HepG2 (cell line): Measurements from ENCODE around the gene PIM3. TPM values are rescaled to one million over a fixed set of nuclear protein-coding genes. Genes with fewer than 3 reads are reported as not detected.
A peak's percentile ranks its signal among the peaks of the same experiment; 100 is the strongest.

ENCODE experiments used
- CBX5 ChIP-seq: sonication (generic); formaldehyde crosslinking; IDR thresholded peaks from 2 replicates; pipeline ENCODE4 v1.4.0; 2020; ENCODE audit warnings: missing genetic modification reagents, borderline replicate concordance
- DMTF1 ChIP-seq: sonication (generic); formaldehyde crosslinking; IDR thresholded peaks from 2 replicates; pipeline ENCODE4 v1.4.0; 2020; ENCODE audit warnings: mild to moderate bottlenecking, missing genetic modification reagents
- GZF1 ChIP-seq: sonication (generic); formaldehyde crosslinking; IDR thresholded peaks from 2 replicates; pipeline ENCODE4 v1.5.1; 2020; ENCODE audit warnings: mild to moderate bottlenecking, missing genetic modification reagents
- HDAC1 ChIP-seq: sonication (generic); formaldehyde crosslinking; IDR thresholded peaks from 2 replicates; pipeline ENCODE4 v1.5.1; 2020; ENCODE audit warnings: mild to moderate bottlenecking, missing genetic modification reagents
- NPAS2 ChIP-seq: sonication (generic); formaldehyde crosslinking; IDR thresholded peaks from 2 replicates; pipeline ENCODE4 v1.8.0; 2022; ENCODE audit warnings: mild to moderate bottlenecking, missing genetic modification reagents, borderline replicate concordance
- PAX8 ChIP-seq: sonication (generic); formaldehyde crosslinking; IDR thresholded peaks from 2 replicates; pipeline ENCODE4 v1.8.0; 2022; ENCODE audit warnings: mild to moderate bottlenecking, missing genetic modification reagents, borderline replicate concordance
- SP1 ChIP-seq, 2 experiments: fragments of 450-650 bp in 1 of 2; sonication (generic) in 1 of 2; formaldehyde crosslinking in 1 of 2; IDR thresholded peaks; 2 replicates each; pipeline versions ENCODE4 v1.4.0 to v1.6.1; 2016 to 2020; ENCODE audit warnings: missing genetic modification reagents in 1 of 2
- USF2 ChIP-seq, 2 experiments: sonication (generic) in 1 of 2; formaldehyde crosslinking in 1 of 2; IDR thresholded peaks; 2 replicates each; pipeline versions ENCODE4 v1.5.1 to v1.6.1; 2011 to 2020; ENCODE audit warnings: borderline replicate concordance in 1 of 2, low read depth in 1 of 2, low read length in 1 of 2, mild to moderate bottlenecking in 1 of 2, missing genetic modification reagents in 1 of 2, moderate library complexity in 1 of 2
- XBP1 ChIP-seq: sonication (generic); formaldehyde crosslinking; IDR thresholded peaks from 2 replicates; pipeline ENCODE4 v1.5.0; 2020; ENCODE audit warnings: missing genetic modification reagents
- ZNF333 ChIP-seq: sonication (generic); formaldehyde crosslinking; IDR thresholded peaks from 2 replicates; pipeline ENCODE4 v1.4.0; 2020; ENCODE audit warnings: mild to moderate bottlenecking, missing genetic modification reagents, borderline replicate concordance
- ZNF761 ChIP-seq: sonication (generic); formaldehyde crosslinking; conservative IDR thresholded peaks from 2 replicates; pipeline ENCODE4 v1.4.0; 2020; ENCODE audit warnings: mild to moderate bottlenecking, missing genetic modification reagents
- ZNF775 ChIP-seq: sonication (generic); formaldehyde crosslinking; IDR thresholded peaks from 2 replicates; pipeline ENCODE4 v1.4.0; 2020; ENCODE audit warnings: missing genetic modification reagents, mild to moderate bottlenecking, moderate library complexity, borderline replicate concordance
- polyA plus RNA-seq, 8 experiments: library from polyadenylated mRNA; depleted of rRNA in 3 of 8; stranded (reverse) in 7 of 8; unstranded in 1 of 8; fragments of >200 nt; fragmentation: Illumina TruSeq in 4 of 8; extraction: Trizol in 4 of 8; gene quantifications; 2 replicates each; pipeline versions ENCODE4 v1.2.1 to v1.2.3, GENCODE V29; 2011 to 2016; ENCODE audit warnings: low read depth in 4 of 8, missing spikeins in 1 of 8, mixed read lengths in 1 of 8; ENCODE audit not compliant: insufficient read depth in 1 of 8
- total RNA-seq, 5 experiments: library from RNA; depleted of rRNA; stranded (reverse); fragments of >200 nt; fragmentation: Illumina TruSeq; extraction: Trizol; gene quantifications; 2 replicates each; pipeline ENCODE4 v1.2.3, GENCODE V29; 2016; ENCODE audit warnings: low read depth in 1 of 5
- TF ChIP-seq, protein P1 (sequence below), 2 experiments: sonication (generic) in 1 of 2; formaldehyde crosslinking in 1 of 2; IDR thresholded peaks; 2 replicates each; pipeline versions ENCODE4 v1.4.0 to v1.6.1; 2016 to 2020; ENCODE audit warnings: borderline replicate concordance in 1 of 2, low read depth in 1 of 2, mild to moderate bottlenecking in 1 of 2, missing genetic modification reagents in 1 of 2
- TF ChIP-seq, protein P2 (sequence below): sonication (generic); formaldehyde crosslinking; conservative IDR thresholded peaks from 2 replicates; pipeline ENCODE4 v1.4.0; 2020; ENCODE audit warnings: mild to moderate bottlenecking, missing genetic modification reagents, moderate library complexity

PIM3 gene
- total and polyA plus RNA-seq, 2 of the 13 experiments (the other 11 are each of a cell fraction or from before 2014, with no cell fraction given), result 21.6 to 31.2 TPM

DNA sequence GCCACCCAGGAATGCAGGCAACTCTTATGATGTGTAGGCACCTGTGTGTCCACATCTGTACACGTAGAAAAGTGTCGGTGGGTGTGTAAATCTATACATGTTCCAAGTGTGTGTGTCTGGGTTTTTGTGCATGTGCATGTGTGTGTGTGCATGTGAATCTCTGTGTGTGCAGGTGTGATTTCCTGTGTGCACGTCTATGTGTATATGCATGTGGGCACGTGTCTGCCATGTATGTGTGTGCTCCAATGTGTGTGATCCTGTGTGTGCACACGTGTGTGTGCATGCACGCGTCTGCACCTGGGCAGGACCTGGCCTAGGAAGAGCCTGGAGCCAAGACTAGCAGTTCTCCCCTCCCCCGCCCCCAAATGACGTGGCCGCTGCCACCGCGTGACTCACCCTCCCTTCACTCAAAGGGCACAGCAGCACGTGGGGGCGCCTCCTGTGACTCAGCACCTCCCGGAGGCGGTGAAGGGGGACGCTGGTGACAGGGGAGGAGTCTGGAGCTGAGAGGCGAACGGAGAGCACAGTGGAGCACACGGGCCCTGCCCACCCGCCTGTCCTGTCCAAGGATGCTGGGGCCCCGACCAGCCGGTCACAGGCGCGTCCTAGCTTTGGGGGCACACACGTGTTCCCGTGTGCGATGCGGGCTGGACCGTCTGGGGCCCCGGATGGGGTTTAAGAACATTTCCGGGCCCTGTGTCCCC lies 10.1 kb downstream of the PIM3 start (continued):
- TF ChIP-seq, protein P1, sequence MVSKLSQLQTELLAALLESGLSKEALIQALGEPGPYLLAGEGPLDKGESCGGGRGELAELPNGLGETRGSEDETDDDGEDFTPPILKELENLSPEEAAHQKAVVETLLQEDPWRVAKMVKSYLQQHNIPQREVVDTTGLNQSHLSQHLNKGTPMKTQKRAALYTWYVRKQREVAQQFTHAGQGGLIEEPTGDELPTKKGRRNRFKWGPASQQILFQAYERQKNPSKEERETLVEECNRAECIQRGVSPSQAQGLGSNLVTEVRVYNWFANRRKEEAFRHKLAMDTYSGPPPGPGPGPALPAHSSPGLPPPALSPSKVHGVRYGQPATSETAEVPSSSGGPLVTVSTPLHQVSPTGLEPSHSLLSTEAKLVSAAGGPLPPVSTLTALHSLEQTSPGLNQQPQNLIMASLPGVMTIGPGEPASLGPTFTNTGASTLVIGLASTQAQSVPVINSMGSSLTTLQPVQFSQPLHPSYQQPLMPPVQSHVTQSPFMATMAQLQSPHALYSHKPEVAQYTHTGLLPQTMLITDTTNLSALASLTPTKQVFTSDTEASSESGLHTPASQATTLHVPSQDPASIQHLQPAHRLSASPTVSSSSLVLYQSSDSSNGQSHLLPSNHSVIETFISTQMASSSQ (IDR thresholded peaks at IDR 0.05; ENCODE audit: low read depth), result peak; percentile 37; the same call in 1 of the 2 replicates
- TF ChIP-seq, protein P1 (CRISPR knock-in tag; IDR thresholded peaks at IDR 0.05; ENCODE audit: borderline replicate concordance), result peak; percentile 78; the same call in 1 of the 2 replicates
- TF ChIP-seq ZNF775 (CRISPR knock-in tag) (no peak), USF2 (IDR thresholded peaks at IDR 0.05; ENCODE audit: low read depth, low read length) (peak; percentile 90), USF2 (CRISPR knock-in tag; IDR thresholded peaks at IDR 0.05; ENCODE audit: borderline replicate concordance) (peak; percentile 89; the same call in 1 of the 2 replicates), CBX5 (CRISPR knock-in tag) (peak; percentile 92), PAX8 (no peak), XBP1 (CRISPR knock-in tag) (0 out of 2 replicates have a peak, but pooled peaks have one; percentile 71), DMTF1 (CRISPR knock-in tag) (no peak), GZF1 (CRISPR knock-in tag) (0 out of 2 replicates have a peak, but pooled peaks have one; percentile 69), ZNF333 (no peak), HDAC1 (peak; percentile 97), ZNF761 (CRISPR knock-in tag) (peak; percentile 46; the same call in 1 of the 2 replicates), NPAS2 (CRISPR knock-in tag) (no peak), SP1 (IDR thresholded peaks at IDR 0.05) (no peak), SP1 (CRISPR knock-in tag; IDR thresholded peaks at IDR 0.05) (peak; percentile 72; the same call in 1 of the 2 replicates)
- TF ChIP-seq, protein P2, sequence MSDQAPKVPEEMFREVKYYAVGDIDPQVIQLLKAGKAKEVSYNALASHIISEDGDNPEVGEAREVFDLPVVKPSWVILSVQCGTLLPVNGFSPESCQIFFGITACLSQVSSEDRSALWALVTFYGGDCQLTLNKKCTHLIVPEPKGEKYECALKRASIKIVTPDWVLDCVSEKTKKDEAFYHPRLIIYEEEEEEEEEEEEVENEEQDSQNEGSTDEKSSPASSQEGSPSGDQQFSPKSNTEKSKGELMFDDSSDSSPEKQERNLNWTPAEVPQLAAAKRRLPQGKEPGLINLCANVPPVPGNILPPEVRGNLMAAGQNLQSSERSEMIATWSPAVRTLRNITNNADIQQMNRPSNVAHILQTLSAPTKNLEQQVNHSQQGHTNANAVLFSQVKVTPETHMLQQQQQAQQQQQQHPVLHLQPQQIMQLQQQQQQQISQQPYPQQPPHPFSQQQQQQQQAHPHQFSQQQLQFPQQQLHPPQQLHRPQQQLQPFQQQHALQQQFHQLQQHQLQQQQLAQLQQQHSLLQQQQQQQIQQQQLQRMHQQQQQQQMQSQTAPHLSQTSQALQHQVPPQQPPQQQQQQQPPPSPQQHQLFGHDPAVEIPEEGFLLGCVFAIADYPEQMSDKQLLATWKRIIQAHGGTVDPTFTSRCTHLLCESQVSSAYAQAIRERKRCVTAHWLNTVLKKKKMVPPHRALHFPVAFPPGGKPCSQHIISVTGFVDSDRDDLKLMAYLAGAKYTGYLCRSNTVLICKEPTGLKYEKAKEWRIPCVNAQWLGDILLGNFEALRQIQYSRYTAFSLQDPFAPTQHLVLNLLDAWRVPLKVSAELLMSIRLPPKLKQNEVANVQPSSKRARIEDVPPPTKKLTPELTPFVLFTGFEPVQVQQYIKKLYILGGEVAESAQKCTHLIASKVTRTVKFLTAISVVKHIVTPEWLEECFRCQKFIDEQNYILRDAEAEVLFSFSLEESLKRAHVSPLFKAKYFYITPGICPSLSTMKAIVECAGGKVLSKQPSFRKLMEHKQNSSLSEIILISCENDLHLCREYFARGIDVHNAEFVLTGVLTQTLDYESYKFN (CRISPR knock-in tag), result peak; percentile 81
